HUES64 (cell line): ENCODE results near the gene SEMA6B.

Source experiments
- H3K27ac ChIP-seq: 2 replicates; pipeline ENCODE4 v1.7.0; 2013; ENCODE audit warnings: low read depth, low read length, inconsistent platforms
- H3K27me3 ChIP-seq: 2 replicates; pipeline ENCODE4 v1.6.1; 2013; ENCODE audit warnings: mild to moderate bottlenecking, low read length; ENCODE audit not compliant: insufficient read depth
- H3K36me3 ChIP-seq: 2 replicates; pipeline ENCODE4 v1.6.1; 2013; ENCODE audit warnings: mild to moderate bottlenecking, low read length; ENCODE audit not compliant: insufficient read depth
- H3K4me1 ChIP-seq: 2 replicates; pipeline ENCODE4 v1.6.1; 2013; ENCODE audit warnings: mild to moderate bottlenecking, low read length, moderate library complexity; ENCODE audit not compliant: insufficient read depth
- H3K4me3 ChIP-seq: 2 replicates; pipeline ENCODE4 v1.5.1; 2013; ENCODE audit warnings: mild to moderate bottlenecking, low read length, moderate library complexity
- H3K9ac ChIP-seq: 2 replicates; pipeline ENCODE4 v1.6.1; 2013; ENCODE audit warnings: mild to moderate bottlenecking, low read depth, low read length
- H3K9me3 ChIP-seq: 2 replicates; pipeline ENCODE4 v1.6.1; 2013; ENCODE audit warnings: low read depth, low read length; ENCODE audit not compliant: insufficient read depth
- WGBS: fragments of 150-250, 120-280 bp; methylation state at CpG from one replicate; pipeline ENCODE4 v1.1.7; 2013; ENCODE audit warnings: missing lambda C conversion rate; 5-methylcytosine and 5-hydroxymethylcytosine counted together

The SEMA6B gene

DNA sequence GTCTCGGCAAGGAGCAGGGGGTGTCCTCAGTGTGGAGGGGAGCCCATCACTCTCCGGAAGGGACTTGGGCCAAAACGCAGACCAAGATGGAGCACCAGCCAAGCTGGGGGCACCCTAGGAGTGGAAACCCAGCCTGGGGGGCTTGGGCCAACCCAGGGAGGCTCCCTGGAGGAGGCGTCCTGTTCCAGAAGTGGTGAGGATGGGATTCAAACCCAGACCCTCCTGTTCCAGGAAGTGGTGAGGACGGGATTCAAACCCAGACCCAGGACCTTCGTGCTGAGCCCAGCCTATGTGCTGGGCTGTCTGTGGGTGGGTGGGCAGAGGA, 40.4 kb downstream of the SEMA6B start:
- Histone ChIP-seq H3K27ac (no peak overlapping the region), H3K4me1 (no peaks in the 10 kb centered on the region), H3K27me3 (0 out of 2 replicates have a peak, but pooled peaks cover 8% of the 10 kb centered on the region), H3K9me3 (no peaks in the 10 kb centered on the region), H3K9ac (no peak overlapping the region), H3K36me3 (no peaks in the 10 kb centered on the region), H3K4me3 (no peak overlapping the region)
- WGBS = 92% methylated on average over 6 of the region's 6 CpGs

DNA sequence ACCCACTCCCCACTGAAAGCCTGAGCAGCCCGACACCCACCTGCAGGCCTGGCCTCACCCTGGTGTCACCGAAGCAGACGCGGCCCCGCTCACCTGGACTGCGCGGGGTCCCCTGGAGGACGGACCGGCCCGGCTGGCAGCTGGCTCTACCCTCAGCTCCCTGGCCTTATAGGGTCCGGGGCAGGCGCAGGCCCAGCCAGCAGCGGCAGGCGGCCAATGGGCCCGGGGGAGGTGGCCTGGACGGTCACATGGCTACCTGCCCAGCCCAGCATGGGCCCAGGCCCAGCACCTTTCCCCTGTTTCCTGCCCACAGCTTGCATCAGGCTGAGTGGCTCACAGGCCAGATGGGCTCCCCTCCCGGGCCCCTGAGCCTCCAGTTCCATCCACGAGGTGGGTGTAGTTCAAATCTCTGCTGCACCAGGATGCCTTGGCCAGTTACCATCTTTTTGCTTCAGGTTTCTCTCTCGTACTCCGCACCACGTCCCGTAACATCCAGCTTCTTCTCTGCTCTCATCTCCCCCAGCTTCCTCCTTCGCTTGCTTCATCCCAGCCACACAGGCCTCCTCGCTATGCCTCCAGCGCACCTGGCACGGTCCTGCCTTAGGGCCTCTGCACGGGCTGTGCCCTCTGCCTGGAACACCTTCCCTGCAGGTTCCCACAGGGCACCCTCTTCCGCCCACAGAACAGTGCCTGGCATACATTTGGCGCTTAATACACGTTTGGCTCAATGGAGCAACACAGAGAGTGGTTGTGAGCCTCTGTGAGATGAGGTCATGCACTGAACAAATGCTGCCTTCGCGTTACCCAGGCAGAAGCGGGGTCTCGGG, 40.9 kb downstream of the SEMA6B start, which contains the start of gene PLIN4:
Gene PLIN4 (minus strand): TSS at position 142 of the 827 bp plus-strand sequence. CDS start 214 bp downstream, outside the sequence.
- Histone ChIP-seq H3K9ac (no peak within 1 kb of the TSS), H3K27ac (no peak within 1 kb of the TSS), H3K9me3 (no peaks in the 10 kb centered on the region), H3K36me3 (no peaks in the 10 kb centered on the region), H3K4me3 (no peak within 1 kb of the TSS), H3K27me3 (peaks cover 11% of the 10 kb centered on the region; the same call in 1 of the 2 replicates), H3K4me1 (no peaks in the 10 kb centered on the region)
- 89% methylated on average over 34 of the region's 34 CpGs for WGBS

DNA sequence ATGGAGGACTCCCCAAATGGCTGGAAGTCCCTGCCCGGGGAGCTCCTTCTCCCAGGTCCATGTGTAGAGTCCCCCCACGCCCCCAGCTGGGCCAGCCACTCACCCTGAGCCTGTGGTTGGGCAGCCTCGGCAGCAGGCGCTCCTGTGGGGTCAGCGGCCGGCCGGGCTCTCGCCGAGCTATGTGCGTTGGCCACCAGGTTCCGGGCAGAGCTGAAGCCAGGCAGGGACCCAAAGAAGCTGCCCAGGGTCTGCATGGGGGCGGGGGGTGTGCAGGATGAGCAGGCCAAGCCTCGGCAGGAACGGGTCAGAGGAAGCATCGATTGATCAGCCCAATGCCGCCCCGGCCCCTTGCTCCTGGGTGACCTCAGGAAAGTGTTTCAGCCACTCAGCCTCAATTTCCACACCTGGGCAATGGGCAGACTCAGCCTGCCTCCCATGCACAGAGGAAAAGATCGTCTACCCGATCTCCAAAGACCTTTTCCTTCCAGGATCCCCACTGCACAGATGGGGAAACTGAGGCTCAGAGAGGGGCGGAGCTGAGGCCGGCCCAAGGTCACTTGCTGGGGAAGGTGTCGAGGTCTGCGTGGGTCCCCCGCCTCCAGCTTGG, 41.9 kb downstream of the SEMA6B start:
- H3K27ac ChIP-seq = no peak overlapping the region
- H3K4me3 ChIP-seq = no peak overlapping the region
- no peaks in the 10 kb centered on the region for H3K9me3 ChIP-seq
- no peak overlapping the region for H3K9ac ChIP-seq
- H3K36me3 ChIP-seq = no peaks in the 10 kb centered on the region
- H3K27me3 ChIP-seq = peaks cover 14% of the 10 kb centered on the region; the same call in 1 of the 2 replicates
- no peaks in the 10 kb centered on the region for H3K4me1 ChIP-seq
- WGBS = 92% methylated on average over 24 of the region's 24 CpGs

DNA sequence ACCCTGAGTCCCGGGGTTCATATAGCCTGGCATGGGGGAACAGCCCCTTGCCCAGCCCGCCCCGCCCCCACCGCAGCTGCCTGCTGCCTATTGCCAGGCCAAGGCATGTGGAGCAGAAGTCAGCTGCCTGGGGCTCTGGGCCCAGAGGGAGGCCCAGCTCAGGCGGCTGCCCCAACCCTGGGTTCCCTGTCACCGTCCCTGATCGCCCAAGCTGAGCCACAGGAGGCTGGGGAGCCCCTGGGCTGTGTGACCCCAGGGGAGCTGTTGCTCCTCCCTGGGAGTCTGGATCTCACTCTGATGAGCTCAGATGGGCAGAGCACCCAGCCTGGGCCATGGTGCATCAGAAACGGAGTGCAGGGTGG, 42.6 kb downstream of the SEMA6B start:
- 83% methylated on average over 8 of the region's 8 CpGs for WGBS
- no peaks in the 10 kb centered on the region for H3K36me3 ChIP-seq
- no peaks in the 10 kb centered on the region for H3K9me3 ChIP-seq
- no peak overlapping the region for H3K9ac ChIP-seq
- peaks cover 19% of the 10 kb centered on the region; the same call in 1 of the 2 replicates for H3K27me3 ChIP-seq
- no peak overlapping the region for H3K4me3 ChIP-seq
- no peak overlapping the region for H3K27ac ChIP-seq
- no peaks in the 10 kb centered on the region for H3K4me1 ChIP-seq

DNA sequence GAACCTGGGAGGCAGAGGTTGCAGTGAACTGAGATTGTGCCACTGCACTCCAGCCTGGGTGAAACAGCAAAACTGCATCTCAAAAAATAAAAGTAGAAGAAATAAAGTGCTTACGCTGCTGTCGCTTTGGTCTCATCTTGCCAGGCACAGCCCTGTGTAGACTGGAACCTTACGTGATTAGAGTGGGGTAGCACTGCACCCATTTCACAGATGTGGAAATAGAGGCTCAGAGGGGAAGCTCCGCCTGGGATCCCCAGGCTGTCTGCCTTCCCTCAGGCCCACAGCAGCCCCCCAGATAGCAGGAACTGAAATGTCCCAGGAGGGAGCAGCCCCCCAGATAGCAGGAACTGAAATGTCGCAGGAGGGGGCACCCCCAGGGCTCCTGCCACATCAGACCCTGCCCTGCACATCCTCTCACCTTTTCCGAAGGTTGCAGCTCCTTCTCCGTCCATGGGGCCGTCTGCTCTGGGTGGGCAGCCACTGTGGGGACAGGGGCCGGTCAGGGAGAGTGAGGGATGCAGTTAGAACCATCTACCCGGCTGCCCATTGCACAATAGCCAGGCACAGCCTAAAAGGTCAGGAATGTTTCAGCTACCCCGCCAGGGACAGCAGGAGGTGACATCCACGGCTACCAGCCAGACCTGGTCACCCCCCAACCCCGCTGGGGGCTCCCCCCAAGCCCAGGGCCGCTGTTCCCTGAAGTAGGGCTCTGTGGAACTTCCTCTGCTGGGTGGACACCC, 43.1 kb downstream of the SEMA6B start:
- Histone ChIP-seq H3K4me1 (no peaks in the 10 kb centered on the region), H3K27me3 (peaks cover 24% of the 10 kb centered on the region), H3K27ac (no peak overlapping the region), H3K9me3 (no peaks in the 10 kb centered on the region), H3K4me3 (no peak overlapping the region), H3K36me3 (no peaks in the 10 kb centered on the region), H3K9ac (no peak overlapping the region)
- 80% methylated on average over 14 of the region's 14 CpGs for WGBS

DNA sequence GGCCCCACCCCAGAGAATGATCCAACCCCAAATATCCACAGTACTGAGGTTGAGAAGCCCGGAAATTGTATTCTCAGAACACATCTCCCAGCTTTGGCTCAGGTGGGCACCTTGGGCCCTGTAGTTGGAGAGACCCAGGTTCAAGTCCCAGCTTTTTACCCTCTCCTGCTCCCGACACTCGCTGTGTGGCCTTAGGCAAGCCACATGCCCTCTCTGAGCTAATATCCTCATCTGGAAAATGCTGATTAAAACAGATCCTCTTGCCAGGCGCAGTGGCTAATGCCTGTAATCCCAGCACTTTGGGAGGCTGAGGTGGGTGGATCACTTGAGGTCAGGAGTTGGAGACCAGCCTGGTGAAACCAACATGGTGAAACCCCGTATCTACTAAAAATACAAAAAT, 43.8 kb downstream of the SEMA6B start:
- no peak overlapping the region for H3K27ac ChIP-seq
- no peaks in the 10 kb centered on the region for H3K4me1 ChIP-seq
- no peaks in the 10 kb centered on the region for H3K36me3 ChIP-seq
- H3K27me3 ChIP-seq = peaks cover 24% of the 10 kb centered on the region
- H3K9me3 ChIP-seq = no peaks in the 10 kb centered on the region
- no peak overlapping the region for H3K9ac ChIP-seq
- 91% methylated on average over 5 of the region's 5 CpGs for WGBS
- no peak overlapping the region for H3K4me3 ChIP-seq

DNA sequence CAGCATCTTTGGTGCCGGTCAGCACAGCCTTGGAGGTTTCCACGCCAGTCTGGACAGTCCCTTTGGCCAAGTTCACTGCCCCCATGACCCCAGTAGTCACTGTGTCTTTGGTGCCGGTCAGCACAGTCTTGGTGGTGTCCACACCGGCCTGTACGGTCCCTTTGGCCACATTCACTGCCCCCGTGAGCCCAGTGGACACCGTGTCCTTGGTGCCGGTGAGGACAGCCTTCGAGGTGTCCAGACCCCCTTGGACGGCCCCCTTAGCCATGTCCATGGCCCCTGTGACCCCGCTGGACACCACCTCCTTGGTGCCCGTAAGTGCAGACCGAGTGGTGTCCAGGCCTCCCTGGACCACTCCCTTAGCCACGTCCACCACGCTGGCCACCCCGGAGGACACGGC, 46.2 kb downstream of the SEMA6B start:
- no peaks in the 10 kb centered on the region for H3K9me3 ChIP-seq
- H3K27ac ChIP-seq = no peak overlapping the region
- no peaks in the 10 kb centered on the region for H3K4me1 ChIP-seq
- no peak overlapping the region for H3K9ac ChIP-seq
- peaks cover 25% of the 10 kb centered on the region for H3K27me3 ChIP-seq
- no peak overlapping the region for H3K4me3 ChIP-seq
- no peaks in the 10 kb centered on the region for H3K36me3 ChIP-seq
- WGBS = 94% methylated on average over 17 of the region's 17 CpGs

DNA sequence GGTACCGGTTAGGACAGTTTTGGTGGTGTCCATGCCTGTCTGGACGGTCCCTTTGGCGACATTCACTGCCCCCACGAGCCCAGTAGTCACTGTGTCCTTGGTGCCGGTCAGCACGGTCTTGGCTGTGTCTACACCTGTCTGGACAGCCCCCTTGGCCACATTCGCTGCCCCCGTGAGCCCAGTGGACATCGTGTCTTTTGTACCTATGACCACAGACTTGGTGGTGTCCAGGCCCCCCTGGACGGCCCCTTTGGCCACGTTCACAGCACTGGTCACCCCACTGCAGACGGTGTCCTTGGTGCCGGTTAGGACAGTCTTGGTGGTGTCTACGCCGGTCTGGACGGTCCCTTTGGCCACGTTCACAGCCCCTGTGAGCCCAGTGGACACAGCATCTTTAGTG, 47.4 kb downstream of the SEMA6B start:
- peaks cover 25% of the 10 kb centered on the region for H3K27me3 ChIP-seq

DNA sequence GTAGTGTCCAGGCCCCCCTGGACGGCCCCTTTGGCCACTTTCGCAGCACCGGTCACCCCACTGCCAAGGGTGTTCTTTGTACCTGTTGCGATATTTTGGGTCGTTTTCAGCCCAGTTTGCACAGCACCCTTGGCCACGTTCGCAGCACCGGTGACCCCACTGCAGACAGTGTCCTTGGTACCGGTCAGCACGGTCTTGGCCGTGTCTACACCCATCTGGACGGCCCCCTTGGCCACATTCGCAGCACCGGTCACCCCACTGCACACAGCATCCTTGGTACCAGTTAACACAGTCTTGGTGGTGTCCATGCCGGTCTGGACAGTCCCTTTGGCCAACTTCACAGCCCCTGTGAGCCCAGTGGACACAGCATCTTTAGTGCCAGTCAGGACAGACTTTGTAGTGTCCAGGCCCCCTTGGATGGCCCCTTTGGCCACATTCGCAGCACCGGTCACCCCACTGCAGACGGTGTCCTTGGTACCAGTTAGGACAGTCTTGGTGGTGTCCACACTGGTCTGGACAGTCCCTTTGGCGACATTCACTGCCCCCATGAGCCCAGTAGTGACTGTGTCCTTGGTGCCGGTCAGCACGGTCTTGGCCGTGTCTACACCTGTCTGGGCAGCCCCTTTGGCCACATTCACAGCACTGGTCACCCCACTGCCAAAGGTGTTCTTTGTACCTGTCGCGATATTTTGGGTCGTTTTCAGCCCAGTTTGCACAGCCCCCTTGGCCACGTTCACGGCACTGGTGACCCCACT, 48.0 kb downstream of the SEMA6B start:
- WGBS = 89% methylated on average over 27 of the region's 27 CpGs
- no peaks in the 10 kb centered on the region for H3K9me3 ChIP-seq
- H3K27me3 ChIP-seq = peaks cover 24% of the 10 kb centered on the region
- H3K36me3 ChIP-seq = no peaks in the 10 kb centered on the region
- H3K4me1 ChIP-seq = no peaks in the 10 kb centered on the region
- H3K4me3 ChIP-seq = no peak overlapping the region
- H3K9ac ChIP-seq = no peak overlapping the region
- no peak overlapping the region for H3K27ac ChIP-seq

More for the DNA sequence above, 47.4 kb downstream of the SEMA6B start:
- Histone ChIP-seq H3K4me3 (no peak overlapping the region), H3K27ac (no peak overlapping the region), H3K9ac (no peak overlapping the region), H3K9me3 (no peaks in the 10 kb centered on the region), H3K4me1 (no peaks in the 10 kb centered on the region), H3K36me3 (no peaks in the 10 kb centered on the region)
- 92% methylated on average over 17 of the region's 17 CpGs for WGBS

DNA sequence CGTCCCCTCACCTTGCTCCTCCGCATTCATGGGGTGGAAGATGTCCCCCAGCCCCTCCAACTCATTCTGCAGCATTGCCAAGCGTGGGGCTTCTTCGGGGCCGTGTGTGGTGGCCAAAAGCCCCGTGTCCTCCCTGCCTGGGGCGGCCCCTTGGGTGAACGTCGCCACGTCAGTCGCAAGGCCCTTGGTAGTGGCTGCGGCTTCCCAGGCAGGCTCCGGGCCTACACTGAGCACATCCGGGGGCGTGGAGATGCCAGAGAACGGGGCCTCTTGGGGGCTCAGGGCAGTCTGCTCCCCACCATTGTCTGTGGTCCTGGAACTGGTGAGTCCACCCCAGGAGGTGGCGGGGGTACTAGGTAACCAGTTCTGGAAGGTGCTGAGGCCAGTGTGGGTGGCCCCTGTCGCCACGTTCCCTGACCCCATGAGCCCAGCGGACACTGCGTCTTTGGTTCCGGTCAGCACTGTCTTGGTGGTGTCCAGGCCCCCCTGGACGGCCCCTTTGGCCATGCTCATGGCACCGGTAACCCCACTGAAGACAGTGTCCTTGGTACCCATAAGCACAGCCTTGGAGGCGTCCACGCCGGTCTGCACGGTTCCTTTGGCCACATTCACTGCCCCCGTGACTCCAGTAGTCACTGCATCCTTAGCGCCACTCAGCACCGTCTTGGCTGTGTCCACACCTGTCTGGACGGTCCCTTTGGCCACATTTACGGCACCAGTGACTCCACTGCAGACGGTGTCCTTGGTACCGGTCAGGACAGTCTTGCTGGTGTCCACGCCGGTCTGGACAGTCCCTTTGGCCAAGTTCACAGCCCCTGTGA, 48.8 kb downstream of the SEMA6B start:
- no peak overlapping the region for H3K9ac ChIP-seq
- H3K4me1 ChIP-seq = no peaks in the 10 kb centered on the region
- H3K36me3 ChIP-seq = 0 out of 2 replicates have a peak, but pooled peaks cover 3% of the 10 kb centered on the region
- no peaks in the 10 kb centered on the region for H3K9me3 ChIP-seq
- no peak overlapping the region for H3K27ac ChIP-seq
- peaks cover 22% of the 10 kb centered on the region for H3K27me3 ChIP-seq
- WGBS = 90% methylated on average over 37 of the region's 37 CpGs
- H3K4me3 ChIP-seq = no peak overlapping the region
